ENCODE data around the gene SH3RF2.

SH3RF2 gene

GRCh38 chr5:146071171-146071570 lies 134.8 kb downstream of the SH3RF2 start:
- Histone ChIP-seq H3K4me3 (ENCODE audit: low read depth, low read length, poor library complexity, severe bottlenecking) (no peak overlapping the region), H4K20me1 (ENCODE audit: insufficient read depth, low read length) (no peaks in the 10 kb centered on the region), H3K27ac (ENCODE audit: low read depth, low read length, poor library complexity, severe bottlenecking) (no peak overlapping the region), H3K9me3 (ENCODE audit: low read length) (no peaks in the 10 kb centered on the region), H3K4me1 (ENCODE audit: insufficient read depth, low read length, severe bottlenecking) (no peaks in the 10 kb centered on the region), H3K9me2 (ENCODE audit: low read depth, low read length) (no peaks in the 10 kb centered on the region), H2AFZ (ENCODE audit: low read length) (no peak overlapping the region), H3K4me2 (ENCODE audit: low read length) (no peak overlapping the region), H3K79me2 (ENCODE audit: insufficient read depth, low read length) (no peaks in the 10 kb centered on the region), H3F3A (ENCODE audit: insufficient read depth, low read length) (no peaks in the 10 kb centered on the region), H3K36me3 (ENCODE audit: insufficient read depth, low read length) (no peaks in the 10 kb centered on the region), H3K27me3 (ENCODE audit: insufficient read depth, low read length) (no peaks in the 10 kb centered on the region), H3K9ac (ENCODE audit: low read length) (no peak overlapping the region)
- no peak for TF ChIP-seq EZH2 (IDR thresholded peaks at IDR 0.05; ENCODE audit: borderline replicate concordance, low read length)
- no peak for TF ChIP-seq CTCF (IDR thresholded peaks at IDR 0.05; ENCODE audit: low read length)

- TF ChIP-seq CTCF (IDR thresholded peaks at IDR 0.05; ENCODE audit: low read length) (no peak), EZH2 (IDR thresholded peaks at IDR 0.05; ENCODE audit: borderline replicate concordance, low read length) (no peak)
Observed at GRCh38 chr5:146072595-146072994, 136.2 kb downstream of the SH3RF2 start.

GRCh38 chr5:146073239-146073900 lies 137.0 kb downstream of the SH3RF2 start:
- H4K20me1 ChIP-seq (ENCODE audit: insufficient read depth, low read length) = no peaks in the 10 kb centered on the region
- H2AFZ ChIP-seq (ENCODE audit: low read length) = no peak overlapping the region
- H3K9me3 ChIP-seq (ENCODE audit: low read length) = no peaks in the 10 kb centered on the region
- H3K27ac ChIP-seq (ENCODE audit: low read depth, low read length, poor library complexity, severe bottlenecking) = no peak overlapping the region
- no peaks in the 10 kb centered on the region for H3K27me3 ChIP-seq (ENCODE audit: insufficient read depth, low read length)
- no peaks in the 10 kb centered on the region for H3K9me2 ChIP-seq (ENCODE audit: low read depth, low read length)
- no peaks in the 10 kb centered on the region for H3F3A ChIP-seq (ENCODE audit: insufficient read depth, low read length)
- no peaks in the 10 kb centered on the region for H3K36me3 ChIP-seq (ENCODE audit: insufficient read depth, low read length)
- no peaks in the 10 kb centered on the region for H3K4me1 ChIP-seq (ENCODE audit: insufficient read depth, low read length, severe bottlenecking)
- H3K79me2 ChIP-seq (ENCODE audit: insufficient read depth, low read length) = no peaks in the 10 kb centered on the region
- H3K4me3 ChIP-seq (ENCODE audit: low read depth, low read length, poor library complexity, severe bottlenecking) = no peak overlapping the region
- H3K4me2 ChIP-seq (ENCODE audit: low read length) = no peak overlapping the region
- no peak for TF ChIP-seq EZH2 (IDR thresholded peaks at IDR 0.05; ENCODE audit: borderline replicate concordance, low read length)
- TF ChIP-seq CTCF (IDR thresholded peaks at IDR 0.05; ENCODE audit: low read length) = no peak
- no peak overlapping the region for H3K9ac ChIP-seq (ENCODE audit: low read length)

More at GRCh38 chr5:146072595-146072994, 136.2 kb downstream of the SH3RF2 start:
- no peaks in the 10 kb centered on the region for H3K79me2 ChIP-seq (ENCODE audit: insufficient read depth, low read length)
- no peaks in the 10 kb centered on the region for H3K36me3 ChIP-seq (ENCODE audit: insufficient read depth, low read length)
- no peaks in the 10 kb centered on the region for H3K9me2 ChIP-seq (ENCODE audit: low read depth, low read length)
- no peak overlapping the region for H3K4me2 ChIP-seq (ENCODE audit: low read length)
- no peak overlapping the region for H2AFZ ChIP-seq (ENCODE audit: low read length)
- no peaks in the 10 kb centered on the region for H3K27me3 ChIP-seq (ENCODE audit: insufficient read depth, low read length)
- no peaks in the 10 kb centered on the region for H4K20me1 ChIP-seq (ENCODE audit: insufficient read depth, low read length)
- no peaks in the 10 kb centered on the region for H3K4me1 ChIP-seq (ENCODE audit: insufficient read depth, low read length, severe bottlenecking)
- no peak overlapping the region for H3K9ac ChIP-seq (ENCODE audit: low read length)
- no peaks in the 10 kb centered on the region for H3F3A ChIP-seq (ENCODE audit: insufficient read depth, low read length)
- H3K4me3 ChIP-seq (ENCODE audit: low read depth, low read length, poor library complexity, severe bottlenecking) = no peak overlapping the region
- H3K9me3 ChIP-seq (ENCODE audit: low read length) = no peaks in the 10 kb centered on the region
- H3K27ac ChIP-seq (ENCODE audit: low read depth, low read length, poor library complexity, severe bottlenecking) = no peak overlapping the region

Data from OCI-LY1 (cell line).